ENCODE results near the gene COMMD10. TPM values are rescaled to one million over a fixed set of nuclear protein-coding genes. Genes with fewer than 3 reads are reported as not detected.

COMMD10 gene
- total RNA-seq, 1 donor from 2014 or later, result 21.8 TPM

DNA sequence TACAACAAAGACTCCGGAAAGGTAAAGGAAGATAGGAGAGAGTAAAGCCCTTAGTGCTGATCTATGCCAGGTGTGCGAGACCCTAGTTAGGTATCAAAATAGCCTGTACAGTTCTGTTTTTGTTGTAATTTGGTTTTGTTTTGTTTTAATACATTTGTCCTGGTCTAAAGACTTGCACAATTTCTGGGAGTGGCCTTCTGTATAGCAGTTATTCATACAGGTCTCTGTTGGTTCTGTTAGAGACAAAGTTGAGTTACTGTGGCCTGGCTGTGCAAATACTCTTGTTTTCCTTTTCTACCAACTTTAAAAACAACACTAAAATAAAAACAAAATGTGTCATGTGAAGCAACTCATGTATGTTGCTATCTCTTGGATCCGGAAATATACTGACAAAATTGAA, 163.6 kb downstream of the COMMD10 start:
- H3K9me3 Mint-ChIP-seq, result peaks cover 20% of the 10 kb centered on the region
- no peaks in the 10 kb centered on the region for H3K27me3 Mint-ChIP-seq (ENCODE audit: insufficient read depth)
- no peaks in the 10 kb centered on the region for H3K36me3 Mint-ChIP-seq (ENCODE audit: low read depth)
- no peaks in the 10 kb centered on the region for H3K4me1 Mint-ChIP-seq (ENCODE audit: low read depth)
- no peak overlapping the region for H3K27ac Mint-ChIP-seq
- DNase-seq (ENCODE audit: low spot score), result no peak
- H3K4me3 Mint-ChIP-seq, result no peak overlapping the region
- intact Hi-C loops (cut with micrococcal nuclease), result no loop called here

DNA sequence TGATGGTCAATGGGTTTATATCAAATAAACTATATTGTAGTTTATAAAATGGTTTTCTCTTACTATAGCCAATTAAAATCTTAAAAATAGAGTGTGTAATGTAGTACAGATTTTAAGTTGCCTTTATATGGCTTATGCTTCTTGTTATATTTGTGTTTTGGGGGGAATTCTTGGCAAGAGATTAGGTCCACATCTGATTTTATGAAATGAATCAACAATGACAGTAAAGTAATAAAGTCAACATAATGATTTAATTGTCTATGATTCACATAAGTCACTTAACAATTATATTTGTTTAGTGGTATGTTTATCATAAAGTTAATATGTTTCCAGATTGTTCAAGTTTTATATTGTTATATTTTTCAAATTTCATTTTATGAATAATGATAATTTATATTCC, 164.8 kb downstream of the COMMD10 start:
- DNase-seq (ENCODE audit: low spot score), result no peak
- Mint-ChIP-seq H3K9me3 (peaks cover 26% of the 10 kb centered on the region), H3K27ac (no peak overlapping the region), H3K4me3 (no peak overlapping the region), H3K36me3 (ENCODE audit: low read depth) (no peaks in the 10 kb centered on the region), H3K4me1 (ENCODE audit: low read depth) (no peaks in the 10 kb centered on the region), H3K27me3 (ENCODE audit: insufficient read depth) (no peaks in the 10 kb centered on the region)
- intact Hi-C loops (cut with micrococcal nuclease), result no loop called here

DNA sequence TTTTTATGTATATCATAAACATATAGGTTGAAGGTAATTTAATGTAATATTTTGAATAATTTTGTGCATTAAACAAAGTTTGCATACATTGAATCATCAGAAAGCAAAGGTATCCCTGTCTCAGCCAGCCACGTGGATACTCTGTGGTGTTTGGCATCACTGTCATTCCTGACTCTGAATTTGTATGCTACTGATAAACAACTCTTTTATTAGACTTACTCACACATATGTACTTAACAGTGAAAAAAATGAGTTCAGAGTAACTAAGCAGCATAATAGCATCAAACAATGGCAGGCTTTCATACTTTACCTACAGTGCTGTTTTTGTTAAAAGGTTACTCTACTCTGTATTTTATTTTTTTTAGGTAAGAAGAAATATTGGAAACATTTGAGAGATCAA, 171.9 kb downstream of the COMMD10 start:
- Mint-ChIP-seq H3K27me3 (ENCODE audit: insufficient read depth) (no peaks in the 10 kb centered on the region), H3K9me3 (peaks cover 23% of the 10 kb centered on the region), H3K27ac (no peak overlapping the region), H3K4me3 (no peak overlapping the region), H3K4me1 (ENCODE audit: low read depth) (no peaks in the 10 kb centered on the region), H3K36me3 (ENCODE audit: low read depth) (peaks cover 5% of the 10 kb centered on the region)
- no peak for DNase-seq (ENCODE audit: low spot score)
- intact Hi-C loops (cut with micrococcal nuclease), result no loop called here

DNA sequence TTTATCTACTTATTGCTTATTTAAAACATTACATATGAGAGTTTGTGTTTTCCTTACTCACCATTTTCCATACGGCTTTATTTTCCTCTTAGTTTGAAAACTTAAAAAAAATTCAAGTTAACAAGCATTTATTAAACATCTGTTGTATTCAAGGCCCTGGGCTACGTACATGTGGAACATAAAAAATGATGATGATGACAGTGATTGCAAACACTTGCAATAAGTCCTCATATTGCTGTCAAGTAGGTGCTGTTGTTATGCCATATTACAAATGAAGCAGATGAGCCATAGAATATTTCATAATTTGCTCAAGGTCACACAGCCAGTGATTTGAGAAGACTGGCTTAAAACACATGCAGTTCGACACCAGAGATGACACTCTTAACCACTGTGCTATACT, 180.6 kb downstream of the COMMD10 start:
- H3K9me3 Mint-ChIP-seq, result peaks cover 26% of the 10 kb centered on the region
- H3K4me1 Mint-ChIP-seq (ENCODE audit: low read depth), result no peaks in the 10 kb centered on the region
- no peak for DNase-seq (ENCODE audit: low spot score)
- H3K4me3 Mint-ChIP-seq, result no peak overlapping the region
- H3K27me3 Mint-ChIP-seq (ENCODE audit: insufficient read depth), result no peaks in the 10 kb centered on the region
- H3K27ac Mint-ChIP-seq, result no peak overlapping the region
- intact Hi-C loops (cut with micrococcal nuclease), result no loop called here
- H3K36me3 Mint-ChIP-seq (ENCODE audit: low read depth), result peaks cover 3% of the 10 kb centered on the region

DNA sequence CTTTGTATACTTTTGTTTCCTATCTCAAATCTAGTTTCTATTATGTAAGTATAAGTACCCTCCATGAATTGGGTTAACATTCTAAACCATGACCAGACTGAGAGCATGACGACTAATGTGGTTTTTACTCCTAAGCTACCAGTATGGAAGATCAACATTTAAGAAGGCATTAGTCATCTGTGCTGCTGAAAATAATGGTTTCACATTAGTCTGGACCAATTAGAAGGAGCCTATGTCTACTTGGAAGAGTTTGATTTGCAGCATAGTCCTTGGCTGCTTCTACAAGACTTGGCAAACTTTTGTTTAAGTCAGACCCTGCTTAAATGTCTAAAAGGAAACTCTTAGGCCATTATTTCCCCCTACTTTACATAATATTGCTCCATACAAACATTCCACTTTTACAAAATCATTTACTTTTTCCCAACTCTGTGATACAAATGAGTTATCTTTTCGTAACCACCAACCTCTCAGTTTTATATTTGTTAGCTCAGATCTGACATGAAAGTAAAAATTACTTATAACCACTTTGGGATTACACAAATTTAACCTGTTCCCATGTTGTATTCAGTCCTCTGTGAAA, 186.7 kb downstream of the COMMD10 start:
- Mint-ChIP-seq H3K27me3 (ENCODE audit: insufficient read depth) (no peaks in the 10 kb centered on the region), H3K36me3 (ENCODE audit: low read depth) (peaks cover 2% of the 10 kb centered on the region), H3K4me1 (ENCODE audit: low read depth) (no peaks in the 10 kb centered on the region), H3K9me3 (peaks cover 20% of the 10 kb centered on the region), H3K4me3 (no peak overlapping the region), H3K27ac (no peak overlapping the region)
- intact Hi-C loops (cut with micrococcal nuclease), result no loop called here
- DNase-seq (ENCODE audit: low spot score), result no peak

DNA sequence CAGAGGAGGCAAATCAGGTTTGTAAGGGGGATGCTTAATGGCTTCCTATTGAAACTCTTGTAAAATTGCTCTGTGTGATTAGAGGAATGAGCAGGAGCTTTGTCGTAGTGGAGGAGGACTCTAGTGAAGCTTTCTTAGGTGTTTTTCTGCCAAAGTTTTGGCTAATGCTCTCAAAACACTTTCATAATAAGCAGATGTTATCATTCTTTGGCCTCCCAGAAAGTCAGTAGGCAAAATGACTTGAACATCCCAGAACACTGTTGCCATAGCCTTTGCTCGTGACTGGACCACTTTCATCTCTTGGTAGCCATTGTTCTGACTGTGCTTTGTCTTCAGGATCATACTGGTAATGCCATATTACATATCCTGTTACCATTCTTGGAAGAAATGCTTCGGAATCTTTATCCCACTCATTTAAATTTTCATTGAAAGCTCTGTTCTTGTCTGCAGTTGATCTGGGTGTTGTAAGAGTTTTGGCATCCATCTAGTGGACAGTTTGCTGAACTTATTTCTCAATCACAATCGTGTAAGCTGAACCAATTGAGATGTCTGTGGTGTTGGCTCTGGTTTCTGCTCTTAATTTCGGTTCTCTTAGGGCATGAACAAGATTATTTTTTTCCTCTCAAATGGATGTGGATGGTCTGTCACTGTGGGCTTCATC, 187.6 kb downstream of the COMMD10 start:
- intact Hi-C loops (cut with micrococcal nuclease), result no loop called here
- no peaks in the 10 kb centered on the region for H3K27me3 Mint-ChIP-seq (ENCODE audit: insufficient read depth)

DNA sequence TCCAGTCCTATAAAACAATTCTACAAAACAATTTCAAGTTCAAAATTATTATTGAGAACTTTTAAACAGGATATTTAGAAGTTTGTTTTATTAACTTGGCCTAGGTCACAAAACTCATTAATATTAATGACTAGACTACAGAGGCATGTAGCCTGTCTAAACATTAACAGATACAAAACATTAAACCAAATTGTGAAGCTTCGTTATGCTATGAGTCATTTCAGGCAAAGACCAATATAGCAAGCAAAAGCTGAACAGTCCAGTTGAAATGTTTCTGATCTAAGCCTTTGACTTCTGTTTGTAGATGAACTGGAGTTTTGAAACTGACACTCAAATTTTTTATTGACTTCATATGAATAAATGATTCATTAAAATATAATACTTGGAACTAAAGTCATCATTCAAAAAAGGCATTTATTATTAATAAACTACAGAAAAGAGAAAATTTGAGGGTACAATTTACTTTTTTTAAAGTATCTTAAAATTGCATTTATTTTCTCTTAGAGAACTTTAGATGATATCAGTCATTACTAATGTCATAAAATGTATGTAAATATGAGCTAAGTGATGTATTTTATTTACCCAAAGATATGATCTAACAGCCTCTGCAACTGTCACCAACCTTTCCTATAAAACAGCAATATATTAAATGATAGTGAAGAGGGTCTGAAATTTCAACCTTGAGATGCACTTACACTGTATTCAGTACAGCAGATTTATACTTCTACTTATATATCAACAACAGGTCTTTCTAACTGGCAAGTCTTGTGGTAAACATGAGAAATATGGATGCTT, 188.8 kb downstream of the COMMD10 start:
- intact Hi-C loops (cut with micrococcal nuclease), result no loop called here
- DNase-seq (ENCODE audit: low spot score), result no peak
- H3K4me1 Mint-ChIP-seq (ENCODE audit: low read depth), result no peaks in the 10 kb centered on the region
- H3K36me3 Mint-ChIP-seq (ENCODE audit: low read depth), result peaks cover 1% of the 10 kb centered on the region
- peaks cover 18% of the 10 kb centered on the region for H3K9me3 Mint-ChIP-seq
- no peak overlapping the region for H3K4me3 Mint-ChIP-seq
- no peak overlapping the region for H3K27ac Mint-ChIP-seq
- no peaks in the 10 kb centered on the region for H3K27me3 Mint-ChIP-seq (ENCODE audit: insufficient read depth)

More for the DNA sequence above, 187.6 kb downstream of the COMMD10 start:
- no peaks in the 10 kb centered on the region for H3K4me1 Mint-ChIP-seq (ENCODE audit: low read depth)
- H3K36me3 Mint-ChIP-seq (ENCODE audit: low read depth), result peaks cover 1% of the 10 kb centered on the region
- H3K9me3 Mint-ChIP-seq, result peaks cover 16% of the 10 kb centered on the region
- DNase-seq (ENCODE audit: low spot score), result no peak
- H3K4me3 Mint-ChIP-seq, result no peak overlapping the region
- no peak overlapping the region for H3K27ac Mint-ChIP-seq

DNA sequence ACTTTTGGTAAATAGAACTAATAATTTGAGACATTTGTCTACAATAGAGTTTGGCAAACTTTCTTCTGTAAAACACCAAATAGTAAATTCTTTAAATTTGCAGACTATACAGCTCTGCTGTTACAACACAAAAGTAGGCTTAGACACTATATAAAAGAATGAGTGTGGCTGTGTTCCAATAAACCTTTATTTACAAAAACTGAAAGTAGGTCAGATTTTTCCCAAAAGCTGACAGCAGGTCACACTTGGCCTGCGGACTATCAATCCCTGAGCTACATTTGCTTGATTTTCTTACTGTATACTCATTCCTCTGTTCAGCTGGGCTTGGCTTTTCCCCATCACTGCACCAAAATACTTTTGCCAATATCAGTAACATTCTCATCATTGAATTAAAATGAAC, 189.4 kb downstream of the COMMD10 start:
- no peak overlapping the region for H3K4me3 Mint-ChIP-seq
- peaks cover 24% of the 10 kb centered on the region for H3K9me3 Mint-ChIP-seq
- no peaks in the 10 kb centered on the region for H3K27me3 Mint-ChIP-seq (ENCODE audit: insufficient read depth)
- no peak overlapping the region for H3K27ac Mint-ChIP-seq
- intact Hi-C loops (cut with micrococcal nuclease), result no loop called here
- H3K4me1 Mint-ChIP-seq (ENCODE audit: low read depth), result no peaks in the 10 kb centered on the region
- DNase-seq (ENCODE audit: low spot score), result no peak
- peaks cover 3% of the 10 kb centered on the region for H3K36me3 Mint-ChIP-seq (ENCODE audit: low read depth)

DNA sequence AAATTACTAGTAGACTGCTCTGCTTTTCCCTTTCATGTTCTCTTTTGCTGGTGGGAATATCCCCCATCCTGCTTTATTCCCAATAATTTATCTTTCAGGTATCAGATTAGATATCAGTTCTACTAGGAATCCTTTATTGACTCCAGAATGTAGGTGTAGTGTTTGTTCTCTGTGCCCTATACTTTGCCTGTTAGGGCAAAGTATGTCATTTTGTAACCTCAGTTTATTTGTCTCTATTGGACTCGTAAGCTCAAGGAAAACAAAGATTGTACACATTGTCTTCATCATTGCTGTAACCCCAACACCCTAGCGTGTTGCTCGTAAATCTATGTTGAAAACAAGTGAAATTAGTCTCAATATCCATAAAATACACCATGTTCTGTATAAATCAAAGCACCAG, 190.5 kb downstream of the COMMD10 start:
- Mint-ChIP-seq H3K27ac (no peak overlapping the region), H3K4me3 (no peak overlapping the region), H3K9me3 (peaks cover 25% of the 10 kb centered on the region), H3K27me3 (ENCODE audit: insufficient read depth) (no peaks in the 10 kb centered on the region), H3K4me1 (ENCODE audit: low read depth) (no peaks in the 10 kb centered on the region), H3K36me3 (ENCODE audit: low read depth) (peaks cover 3% of the 10 kb centered on the region)
- intact Hi-C loops (cut with micrococcal nuclease), result no loop called here
- DNase-seq (ENCODE audit: low spot score), result no peak

DNA sequence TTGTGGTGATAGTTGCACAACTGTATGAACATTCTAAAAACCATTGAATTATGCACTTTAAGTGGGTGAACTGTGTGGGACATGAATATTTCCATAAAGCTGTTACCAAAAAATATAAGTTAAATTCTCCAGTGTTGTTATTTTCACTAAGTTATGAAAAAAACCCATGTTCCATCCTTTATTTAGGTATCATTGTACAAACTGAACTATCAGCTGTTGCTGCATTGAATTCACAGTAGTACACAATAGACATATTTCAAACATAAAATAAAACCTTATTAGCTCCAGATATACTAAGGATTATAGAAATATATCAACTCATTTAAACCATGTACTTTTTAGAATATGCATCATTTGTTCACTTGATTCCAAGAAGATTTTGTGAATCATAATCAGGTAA, 192.1 kb downstream of the COMMD10 start:
- peaks cover 4% of the 10 kb centered on the region for H3K36me3 Mint-ChIP-seq (ENCODE audit: low read depth)
- intact Hi-C loops (cut with micrococcal nuclease), result no loop called here
- no peaks in the 10 kb centered on the region for H3K4me1 Mint-ChIP-seq (ENCODE audit: low read depth)
- H3K27ac Mint-ChIP-seq, result no peak overlapping the region
- no peak for DNase-seq (ENCODE audit: low spot score)
- H3K27me3 Mint-ChIP-seq (ENCODE audit: insufficient read depth), result no peaks in the 10 kb centered on the region
- no peak overlapping the region for H3K4me3 Mint-ChIP-seq
- H3K9me3 Mint-ChIP-seq, result peaks cover 22% of the 10 kb centered on the region

DNA sequence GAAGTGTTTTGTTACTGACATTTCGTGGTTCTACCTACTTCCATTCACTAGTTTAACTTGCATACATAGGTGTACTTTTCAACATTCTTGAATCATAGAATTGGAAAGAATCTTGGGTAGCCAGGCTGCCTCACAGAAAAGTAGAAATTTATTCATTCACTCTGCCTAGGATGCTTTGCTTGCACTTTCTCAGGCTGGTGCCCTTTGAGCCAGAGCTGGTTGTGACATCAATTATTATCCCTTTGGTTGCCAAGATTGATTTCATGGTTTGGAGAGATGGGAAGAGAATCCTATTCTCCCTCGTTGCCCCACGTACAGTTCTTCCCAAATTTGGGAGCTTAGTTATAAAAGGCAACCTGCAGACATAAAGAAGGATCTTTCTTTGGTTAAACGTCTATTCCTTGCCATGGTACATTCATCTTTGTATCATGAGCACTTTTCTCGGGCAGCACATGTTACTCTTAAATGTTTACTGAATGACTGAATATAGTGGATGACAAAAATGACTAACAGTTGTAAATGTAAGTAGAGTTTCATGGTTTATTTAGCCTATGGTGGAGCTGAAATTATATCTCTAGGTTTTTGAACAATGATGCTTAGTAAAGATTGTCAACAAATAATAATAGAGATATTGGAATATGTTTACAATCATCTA, 195.5 kb downstream of the COMMD10 start:
- H3K4me3 Mint-ChIP-seq, result no peak overlapping the region
- DNase-seq (ENCODE audit: low spot score), result no peak
- peaks cover 4% of the 10 kb centered on the region for H3K36me3 Mint-ChIP-seq (ENCODE audit: low read depth)
- H3K4me1 Mint-ChIP-seq (ENCODE audit: low read depth), result no peaks in the 10 kb centered on the region
- no peak overlapping the region for H3K27ac Mint-ChIP-seq
- intact Hi-C loops (cut with micrococcal nuclease), result no loop called here
- no peaks in the 10 kb centered on the region for H3K27me3 Mint-ChIP-seq (ENCODE audit: insufficient read depth)
- peaks cover 16% of the 10 kb centered on the region for H3K9me3 Mint-ChIP-seq

DNA sequence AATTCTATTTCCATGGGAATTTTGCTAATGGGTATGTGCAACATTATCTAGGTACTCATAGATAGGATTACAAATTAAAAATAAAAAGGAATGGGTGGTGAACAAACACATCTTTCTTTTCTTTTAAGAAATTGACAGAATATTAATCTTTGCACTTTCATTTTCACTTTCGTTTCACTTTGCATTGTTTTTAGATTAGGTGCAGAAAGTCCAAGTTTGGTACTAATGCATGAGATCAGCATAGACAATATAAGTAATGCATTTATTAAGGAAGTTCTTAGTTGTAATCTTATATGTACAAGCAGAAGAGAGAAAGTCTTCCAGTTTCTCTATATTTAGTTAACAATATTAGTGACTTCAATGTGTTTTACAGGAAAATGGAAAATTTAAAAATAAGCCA, 196.5 kb downstream of the COMMD10 start:
- no peaks in the 10 kb centered on the region for H3K27me3 Mint-ChIP-seq (ENCODE audit: insufficient read depth)
- intact Hi-C loops (cut with micrococcal nuclease), result no loop called here
- peaks cover 4% of the 10 kb centered on the region for H3K36me3 Mint-ChIP-seq (ENCODE audit: low read depth)
- no peaks in the 10 kb centered on the region for H3K4me1 Mint-ChIP-seq (ENCODE audit: low read depth)
- peaks cover 16% of the 10 kb centered on the region for H3K9me3 Mint-ChIP-seq
- H3K4me3 Mint-ChIP-seq, result no peak overlapping the region
- no peak for DNase-seq (ENCODE audit: low spot score)
- no peak overlapping the region for H3K27ac Mint-ChIP-seq

DNA sequence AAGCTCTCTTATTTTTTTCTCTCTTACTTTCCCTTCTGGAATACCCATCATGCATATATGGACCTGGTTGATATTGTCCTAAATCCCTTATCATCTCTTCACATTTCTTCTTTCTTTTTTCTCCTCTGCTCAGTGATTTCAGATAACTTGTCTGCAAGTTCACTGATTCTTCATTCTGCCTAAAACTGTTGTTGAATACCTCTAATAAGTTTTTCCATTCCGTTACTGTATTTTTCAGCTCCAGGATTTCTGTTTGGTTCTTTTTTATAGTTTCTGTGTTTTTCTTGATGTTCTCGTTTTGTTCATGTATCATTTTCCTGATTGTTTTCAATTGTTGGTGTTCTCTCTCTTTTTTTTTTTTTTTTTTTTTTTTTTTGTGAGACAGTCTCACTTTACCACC, 203.7 kb downstream of the COMMD10 start:
- intact Hi-C loops (cut with micrococcal nuclease), result no loop called here
- no peak for DNase-seq (ENCODE audit: low spot score)
- Mint-ChIP-seq H3K4me1 (ENCODE audit: low read depth) (no peaks in the 10 kb centered on the region), H3K27ac (no peak overlapping the region), H3K9me3 (peaks cover 12% of the 10 kb centered on the region), H3K4me3 (no peak overlapping the region), H3K27me3 (ENCODE audit: insufficient read depth) (no peaks in the 10 kb centered on the region), H3K36me3 (ENCODE audit: low read depth) (peaks cover 7% of the 10 kb centered on the region)
